Measurements from ENCODE around the gene SLC39A10.
"Not testable (repeated sequence)": the region's sequence is repeated elsewhere in the genome, so short reads cannot be mapped to it uniquely, and the experiment has no call there.

SLC39A10 gene

GRCh38 chr2:195645413-195645812 lies 11.6 kb upstream of the SLC39A10 start:
- DNase-seq = no peak

GRCh38 chr2:195646424-195646823 lies 10.6 kb upstream of the SLC39A10 start:
- DNase-seq = no peak

GRCh38 chr2:195647302-195647701 lies 9.7 kb upstream of the SLC39A10 start:
- DNase-seq = no peak

GRCh38 chr2:195648370-195648769 lies 8.7 kb upstream of the SLC39A10 start:
- not testable (repeated sequence) for DNase-seq

- DNase-seq = no peak
These were observed 8.2 kb upstream of the SLC39A10 start for GRCh38 chr2:195648787-195649186.

GRCh38 chr2:195649629-195650190 lies 7.3 kb upstream of the SLC39A10 start:
- no peak for DNase-seq

GRCh38 chr2:195651046-195651445 lies 6.0 kb upstream of the SLC39A10 start:
- no peak for DNase-seq

- peak; percentile 75 for DNase-seq
These were observed 4.1 kb upstream of the SLC39A10 start for GRCh38 chr2:195652911-195653310.

- no peak for DNase-seq
These were observed 716 bp upstream of the SLC39A10 start for GRCh38 chr2:195656161-195656858.

- DNase-seq = peak; percentile 79
These were observed 861 bp downstream of the SLC39A10 start for GRCh38 chr2:195657634-195658540.

- DNase-seq = peak; percentile 81
These were observed 1.5 kb downstream of the SLC39A10 start for GRCh38 chr2:195658541-195658890.

GRCh38 chr2:195659114-195659513 lies 2.1 kb downstream of the SLC39A10 start:
- DNase-seq = no peak

GRCh38 chr2:195659982-195660890 lies 3.2 kb downstream of the SLC39A10 start:
- DNase-seq = peak; percentile 70

- DNase-seq = no peak
These were observed 5.1 kb downstream of the SLC39A10 start for GRCh38 chr2:195662138-195662537.

GRCh38 chr2:195663007-195663406 lies 6.0 kb downstream of the SLC39A10 start:
- no peak for DNase-seq

GRCh38 chr2:195664528-195664927 lies 7.5 kb downstream of the SLC39A10 start:
- no peak for DNase-seq

- DNase-seq = not testable (repeated sequence)
These were observed 8.1 kb downstream of the SLC39A10 start for GRCh38 chr2:195665153-195665552.

- no peak for DNase-seq
These were observed 9.2 kb downstream of the SLC39A10 start for GRCh38 chr2:195666113-195666712.

- no peak for DNase-seq
These were observed 10.9 kb downstream of the SLC39A10 start for GRCh38 chr2:195667974-195668373.

- DNase-seq = no peak
These were observed 13.2 kb downstream of the SLC39A10 start for GRCh38 chr2:195670191-195670590.

GRCh38 chr2:195671563-195671962 lies 14.5 kb downstream of the SLC39A10 start:
- DNase-seq = no peak

GRCh38 chr2:195672674-195673073 lies 15.6 kb downstream of the SLC39A10 start:
- DNase-seq = no peak
